GM18511 (cell line): ENCODE results near the gene ISLR.

Experiments
- ATAC-seq: cut with Tn5 transposase; IDR thresholded peaks from one replicate; pipeline ENCODE4 v1.9.1; 2021; ENCODE audit warnings: mild to moderate bottlenecking, moderate library complexity; ENCODE audit not compliant: unreplicated experiment

Gene ISLR

DNA sequence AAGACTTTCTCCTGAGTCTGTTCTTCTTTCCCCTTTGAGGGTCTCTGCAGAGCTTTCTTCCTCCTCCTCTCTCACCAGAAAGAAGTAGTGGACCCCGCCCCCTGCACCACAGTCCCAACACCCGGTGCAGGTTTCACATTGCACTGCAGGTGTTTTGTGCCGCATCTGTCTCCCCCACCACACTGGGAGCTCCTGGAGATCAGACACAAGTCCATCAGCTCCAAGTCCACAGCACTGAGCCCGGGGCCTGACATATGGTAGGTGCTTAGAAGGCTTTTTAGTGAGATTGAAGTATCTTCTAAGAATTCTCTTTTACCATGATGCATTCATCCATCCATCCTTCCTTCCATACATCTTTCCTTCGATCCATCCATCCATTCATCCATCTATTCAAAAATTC lies 19.2 kb downstream of the ISLR start:
- ATAC-seq: no peak

DNA sequence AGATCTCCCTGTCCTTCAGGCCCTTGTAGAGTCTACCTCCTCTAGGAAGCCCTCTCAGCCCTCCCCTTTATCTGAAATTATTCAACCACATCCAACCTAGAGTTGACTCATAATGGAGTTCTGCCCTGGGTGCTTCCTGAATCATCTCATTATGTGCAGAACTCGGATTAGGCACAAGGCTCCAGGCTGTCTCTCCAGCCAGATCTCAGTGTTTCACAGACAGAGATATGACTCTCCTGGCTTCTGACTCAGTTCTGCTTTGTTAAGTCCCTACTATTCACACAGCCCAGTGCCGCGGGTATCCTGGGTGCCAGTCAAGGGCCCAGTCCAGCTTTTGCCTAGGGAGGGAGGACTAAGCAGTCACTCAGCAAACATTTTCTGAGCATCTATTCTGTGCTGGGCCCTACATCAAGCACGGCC lies 19.8 kb downstream of the ISLR start:
- ATAC-seq: no peak

DNA sequence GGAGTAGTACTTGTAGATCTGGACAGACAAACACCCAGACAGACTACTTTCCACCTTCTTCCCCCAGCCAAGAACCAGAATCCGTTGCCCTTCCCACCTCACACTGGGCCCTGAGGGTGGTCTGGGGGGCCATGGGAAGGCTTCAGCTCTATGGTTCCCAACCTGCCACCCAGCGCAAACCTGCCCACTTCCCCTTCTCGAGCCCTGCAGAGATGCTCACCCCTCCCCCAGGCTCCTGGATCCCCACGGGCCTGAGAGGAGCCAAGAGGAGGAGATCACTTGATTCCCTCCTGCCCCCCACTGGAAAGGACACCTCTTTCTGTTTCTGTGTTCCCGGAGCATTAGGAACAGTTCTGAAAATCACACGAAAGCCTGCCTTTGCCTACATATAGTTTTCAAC lies 20.4 kb downstream of the ISLR start:
- no peak for ATAC-seq

DNA sequence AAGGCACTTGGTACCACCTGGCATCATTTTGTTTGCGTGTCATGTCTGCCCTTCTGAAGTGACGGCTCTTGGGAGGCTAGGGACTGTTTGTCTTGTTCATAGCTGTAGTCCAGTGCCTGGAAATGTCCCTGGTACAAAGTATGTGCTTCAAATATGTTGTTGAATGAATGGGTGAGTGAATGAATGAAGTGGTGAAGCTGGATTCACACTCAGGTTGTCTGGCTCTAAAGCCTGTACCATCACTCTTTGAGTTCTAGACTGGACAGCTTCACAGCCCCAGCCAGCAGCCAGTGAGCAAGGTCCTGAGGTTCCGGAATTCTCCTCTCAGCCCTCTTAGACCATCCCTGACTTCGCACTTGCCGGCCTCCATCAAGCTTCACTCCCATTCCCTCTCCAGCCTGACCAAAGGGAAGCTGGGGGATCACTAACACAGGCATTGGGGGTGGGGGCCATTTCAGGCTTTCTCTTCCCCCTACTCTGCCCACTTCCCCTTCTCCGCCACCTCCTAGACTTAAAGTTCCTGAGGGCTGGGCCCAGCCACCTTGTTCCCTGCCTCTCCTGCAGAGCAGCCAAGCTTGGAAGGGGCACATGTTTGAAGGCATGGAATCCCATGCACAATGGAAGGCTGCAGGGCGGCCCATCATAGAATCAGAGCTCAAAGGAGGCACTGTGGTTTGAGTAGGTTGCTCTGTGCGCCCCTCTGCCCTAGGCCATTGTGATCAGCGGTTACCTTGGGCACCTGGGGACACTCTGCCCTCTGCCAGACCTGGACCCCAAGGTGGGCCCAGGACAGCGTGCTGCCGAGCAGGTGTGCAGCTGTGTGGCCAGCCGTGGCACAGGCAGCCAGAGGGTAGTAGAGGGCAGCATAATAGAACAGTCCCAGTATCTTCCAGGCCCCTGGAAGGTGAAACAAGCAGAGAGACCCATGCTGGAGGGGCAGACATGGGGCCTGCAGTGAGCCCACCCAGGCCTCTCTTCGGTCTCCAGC lies 21.4 kb downstream of the ISLR start:
- ATAC-seq: no peak

DNA sequence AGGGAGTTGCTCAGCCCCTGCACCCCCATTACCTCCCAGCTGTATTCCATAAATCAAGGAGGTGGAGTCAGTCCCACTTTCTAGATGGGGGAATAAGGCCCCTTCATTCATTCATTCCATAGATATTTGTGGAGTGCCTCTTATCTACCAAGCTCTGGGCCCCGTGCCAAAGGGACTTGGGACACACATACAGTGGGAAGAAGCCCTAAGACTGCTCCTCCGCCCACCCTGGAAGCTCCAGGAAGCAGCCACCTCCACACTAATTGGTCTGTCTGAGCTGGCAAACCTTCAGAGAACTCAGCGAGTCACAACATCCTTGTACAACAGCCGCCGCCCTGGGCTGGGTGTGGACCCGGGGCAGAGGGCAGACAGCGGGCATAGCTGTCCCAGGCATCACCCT lies 22.7 kb downstream of the ISLR start:
- ATAC-seq: no peak

DNA sequence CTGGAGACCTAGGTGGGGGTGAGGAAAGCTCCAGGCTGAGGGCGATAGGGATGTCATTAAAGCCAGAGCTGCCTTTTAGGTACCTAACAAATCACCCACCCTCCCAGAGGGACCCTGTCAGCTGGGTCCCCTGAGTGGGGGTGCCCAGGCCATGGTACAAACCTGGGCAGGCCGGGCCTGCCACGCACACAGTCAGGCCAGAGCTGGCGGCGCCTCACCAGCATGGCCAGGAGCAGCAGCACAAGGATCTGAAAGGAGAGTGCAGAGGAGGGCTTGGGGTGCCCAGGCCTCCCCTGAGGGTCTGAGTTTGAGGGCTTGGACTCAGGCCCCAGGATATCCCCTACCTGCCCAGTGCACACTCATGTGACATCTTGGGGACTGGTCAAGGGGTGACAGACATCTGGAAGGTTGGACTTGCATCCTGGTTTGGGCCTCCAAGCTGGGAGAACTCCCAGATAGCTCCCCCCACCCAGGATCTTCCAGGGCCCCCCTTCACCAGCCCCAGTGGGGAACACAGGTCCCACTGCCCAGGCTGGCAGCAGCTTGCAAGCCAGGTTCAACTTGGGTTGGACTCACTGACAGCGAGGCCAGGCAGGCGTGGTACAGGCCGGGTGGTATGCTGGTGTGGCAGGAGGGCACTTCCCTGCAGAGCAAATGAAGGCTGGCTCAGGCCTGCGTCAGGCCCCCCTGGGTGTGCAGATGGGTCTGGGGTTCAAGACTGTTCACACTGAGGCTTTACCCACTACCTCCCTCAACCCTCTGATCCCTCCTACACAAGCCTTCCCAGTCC lies 23.9 kb downstream of the ISLR start:
- ATAC-seq: no peak

DNA sequence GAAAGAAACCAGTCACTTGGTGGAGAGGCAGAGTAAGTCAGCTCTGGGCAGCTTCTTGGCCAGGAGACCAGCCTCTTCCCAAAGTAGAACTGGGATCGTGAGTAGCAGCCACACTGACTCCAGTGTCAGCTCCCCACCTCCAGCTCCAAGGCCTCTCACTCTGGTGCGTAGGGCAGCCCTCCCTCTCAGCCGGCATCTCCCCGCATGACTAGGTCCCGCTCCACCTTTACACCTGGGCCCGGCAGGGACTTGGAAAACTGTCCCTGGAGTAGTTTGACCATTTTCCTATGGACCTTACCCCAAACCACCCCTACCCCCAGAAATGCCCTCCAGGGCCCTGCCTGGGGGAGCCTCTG lies 25.8 kb downstream of the ISLR start:
- ATAC-seq: no peak

DNA sequence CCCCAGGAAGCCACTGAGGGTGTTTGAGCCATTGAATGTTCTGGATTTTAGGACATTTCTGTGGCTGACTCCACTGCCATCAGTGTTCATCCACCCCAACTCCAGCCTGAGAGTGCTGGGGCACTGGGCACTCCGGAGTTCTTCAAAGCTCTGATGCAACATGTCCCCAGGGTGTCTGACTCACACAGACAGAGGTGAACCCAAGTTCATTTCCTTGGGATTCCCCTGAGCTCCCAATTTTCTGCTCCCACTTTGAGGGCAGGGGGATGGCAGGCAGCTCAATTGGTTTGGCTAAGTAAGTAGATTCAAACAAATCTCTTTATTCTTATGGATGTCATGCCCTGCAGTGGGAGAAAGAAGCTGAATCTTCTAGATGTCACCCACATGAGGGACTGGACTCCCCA lies 26.9 kb downstream of the ISLR start:
- ATAC-seq: no peak

DNA sequence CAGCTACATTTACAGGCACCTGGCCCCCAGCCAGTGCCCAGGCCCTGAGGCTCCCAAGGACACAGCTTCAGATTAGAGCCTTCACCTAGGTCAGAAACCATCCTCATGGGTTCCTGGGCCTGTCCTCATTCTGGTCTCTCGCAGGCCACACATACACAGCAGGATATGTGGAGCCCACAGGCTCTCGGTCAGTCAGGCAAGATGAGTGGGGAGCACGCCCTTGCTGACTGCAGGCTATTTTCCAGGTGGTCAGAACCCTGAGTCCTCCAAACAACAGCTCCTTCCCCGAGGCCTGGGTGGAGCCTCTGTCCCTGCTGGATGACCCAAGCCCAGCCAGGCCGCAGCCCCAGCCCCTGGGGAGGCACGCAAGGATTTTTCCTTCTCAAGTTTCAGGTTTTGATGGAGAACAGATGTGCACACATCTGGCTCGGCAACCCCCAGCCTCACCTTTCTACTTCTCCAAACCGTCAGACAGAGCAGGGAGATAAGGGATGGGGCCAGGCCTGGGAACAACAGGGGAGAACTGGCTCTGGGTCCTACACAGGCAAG lies 27.4 kb downstream of the ISLR start:
- no peak for ATAC-seq

DNA sequence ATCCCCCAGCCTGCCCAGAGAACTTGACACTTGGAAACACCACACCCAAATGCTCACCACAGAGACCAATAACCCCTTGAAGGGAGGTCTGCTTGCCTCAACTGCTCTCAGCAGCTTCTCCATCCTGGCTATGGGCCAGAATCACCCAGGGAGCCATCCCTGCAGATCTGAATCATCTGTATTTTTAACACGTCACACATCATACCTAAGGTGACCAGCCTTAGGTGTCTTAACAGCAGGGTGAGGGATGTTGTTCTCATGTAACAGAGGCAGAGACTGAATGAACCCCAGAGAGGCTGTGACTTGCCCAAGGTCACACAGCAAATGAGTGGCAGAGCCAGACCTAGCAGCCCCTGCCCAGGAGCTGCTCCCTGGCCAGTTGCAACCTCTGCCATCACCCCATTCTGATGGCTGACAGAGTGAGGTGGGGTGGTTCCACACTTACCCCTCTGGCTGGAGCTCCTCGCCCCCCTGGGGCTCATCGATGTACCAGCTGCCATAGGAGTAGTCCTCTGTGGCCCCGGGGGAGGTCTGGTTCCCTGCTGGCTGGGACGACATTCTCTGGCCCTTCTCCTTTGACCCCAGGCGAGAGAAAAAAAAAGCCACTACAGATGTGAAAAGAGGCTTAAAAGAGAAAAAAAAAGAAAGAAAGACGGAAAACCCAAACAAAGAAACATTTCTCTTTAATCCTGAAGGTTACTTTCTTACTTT lies 28.4 kb downstream of the ISLR start:
- no peak for ATAC-seq

DNA sequence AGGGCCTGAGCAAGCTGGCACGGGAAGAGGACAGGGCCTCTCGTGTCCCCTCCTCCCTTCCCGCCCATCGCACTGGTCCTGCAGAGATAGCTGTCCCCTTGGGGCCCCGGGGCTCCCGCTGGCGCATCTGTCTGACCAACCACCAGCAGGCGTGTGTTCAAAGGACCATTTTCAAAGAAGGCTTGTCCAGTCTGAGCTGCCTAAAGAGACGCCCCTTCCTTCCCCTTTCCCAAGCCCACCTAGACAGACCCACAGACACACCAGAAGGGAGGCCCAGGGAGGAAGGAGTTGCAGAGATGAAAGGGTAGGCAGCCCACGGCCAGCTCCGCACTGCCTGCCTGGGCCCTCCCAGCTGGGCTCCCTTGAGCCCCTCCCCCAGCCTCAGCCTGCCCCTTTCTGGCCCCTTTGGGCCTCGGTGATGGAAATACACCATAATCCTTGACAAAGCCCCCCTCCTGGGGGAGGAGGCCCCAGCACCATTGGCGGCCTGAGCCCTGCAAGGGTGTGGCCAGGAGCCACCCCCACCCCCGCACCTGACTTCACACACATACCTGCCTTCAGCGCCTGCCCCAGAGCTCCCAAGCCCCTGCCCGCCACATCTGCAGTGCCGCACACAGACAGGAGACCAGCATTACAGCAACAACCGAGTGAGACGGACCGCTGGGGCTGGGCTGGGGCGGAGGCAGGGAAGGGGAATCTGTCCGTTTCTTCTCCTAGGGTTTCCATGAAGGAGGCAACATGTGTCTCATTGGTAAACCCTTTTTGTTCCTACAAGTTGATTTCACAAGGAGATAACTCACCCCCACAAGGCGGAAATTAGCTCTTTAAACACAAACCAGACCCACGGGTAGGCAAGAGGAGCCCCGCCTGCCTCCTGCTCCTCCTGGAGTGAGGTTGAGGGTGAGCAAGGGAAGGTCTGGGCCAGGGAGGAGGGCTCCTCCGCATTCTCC lies 29.2 kb downstream of the ISLR start, which contains the start of gene STRA6:
STRA6 (minus strand) TSS at position 336 of the 950 bp plus-strand sequence. CDS start 520 bp downstream, outside the sequence.
- no peak for ATAC-seq

DNA sequence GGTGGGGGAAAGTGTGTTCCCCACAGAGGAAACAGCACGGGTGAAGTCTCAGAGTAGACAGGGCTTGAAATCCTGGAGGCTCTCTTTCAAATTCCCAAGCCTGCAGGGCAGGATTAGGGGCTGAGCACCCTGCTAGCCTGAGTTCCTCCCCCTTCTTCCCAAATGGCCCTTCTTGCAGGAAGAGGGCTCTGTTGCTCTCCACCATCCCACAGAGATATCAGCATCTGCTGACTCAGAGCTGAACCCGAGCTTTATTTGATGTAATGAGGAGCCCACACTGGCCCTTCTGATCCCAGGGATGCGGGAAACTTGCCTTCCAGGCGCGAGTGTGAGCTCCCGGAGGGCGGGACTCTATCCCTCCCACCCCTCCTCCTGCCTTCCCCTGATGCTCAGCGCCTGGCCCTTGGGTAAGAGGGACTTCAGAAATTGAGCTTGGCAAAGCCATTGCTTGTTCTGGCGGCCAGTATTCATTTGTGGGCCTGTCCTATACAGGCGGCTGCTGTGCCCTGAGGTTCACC lies 30.5 kb downstream of the ISLR start:
- ATAC-seq: no peak

DNA sequence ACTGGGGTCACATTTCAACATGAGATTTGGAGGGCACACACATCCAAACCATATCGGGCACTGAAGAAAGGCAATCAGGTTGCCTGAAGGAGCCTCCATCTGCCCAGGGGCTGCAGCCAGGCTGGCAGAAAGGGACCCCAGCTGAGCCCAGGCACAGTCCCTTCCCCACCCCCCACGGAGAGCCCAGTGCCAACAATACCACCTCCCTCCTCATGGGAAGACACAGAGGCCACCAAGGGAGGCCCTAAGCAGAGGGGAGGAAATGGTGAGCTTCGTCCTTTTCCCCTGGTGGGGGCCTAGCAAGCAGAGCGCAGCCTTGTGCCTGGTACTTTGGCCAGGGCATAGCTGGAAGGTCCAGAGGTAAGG lies 32.1 kb downstream of the ISLR start:
- ATAC-seq: no peak

DNA sequence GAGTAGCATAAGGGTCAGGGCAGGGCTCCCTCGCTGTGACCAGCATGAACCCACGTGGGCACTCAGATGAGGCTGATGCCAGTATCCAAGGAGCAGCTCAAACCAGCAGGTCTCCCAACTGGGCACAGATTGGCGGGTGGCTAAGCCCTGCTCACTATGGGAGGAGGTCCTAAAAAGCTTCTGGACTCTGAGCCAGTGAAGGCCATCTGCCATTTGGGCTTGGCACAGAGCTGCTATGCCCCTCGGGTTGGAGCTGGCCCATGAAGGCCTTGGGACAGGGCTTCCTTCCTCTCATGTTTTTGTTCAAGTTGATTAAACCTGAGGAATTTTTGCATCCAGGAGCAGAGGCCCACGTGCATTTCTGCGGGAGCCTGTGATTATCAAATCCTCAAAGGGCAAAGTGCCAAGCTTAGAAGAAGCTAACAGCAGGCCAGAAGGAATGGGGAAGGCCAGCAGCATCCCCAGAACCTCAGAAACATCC lies 33.3 kb downstream of the ISLR start:
- no peak for ATAC-seq

DNA sequence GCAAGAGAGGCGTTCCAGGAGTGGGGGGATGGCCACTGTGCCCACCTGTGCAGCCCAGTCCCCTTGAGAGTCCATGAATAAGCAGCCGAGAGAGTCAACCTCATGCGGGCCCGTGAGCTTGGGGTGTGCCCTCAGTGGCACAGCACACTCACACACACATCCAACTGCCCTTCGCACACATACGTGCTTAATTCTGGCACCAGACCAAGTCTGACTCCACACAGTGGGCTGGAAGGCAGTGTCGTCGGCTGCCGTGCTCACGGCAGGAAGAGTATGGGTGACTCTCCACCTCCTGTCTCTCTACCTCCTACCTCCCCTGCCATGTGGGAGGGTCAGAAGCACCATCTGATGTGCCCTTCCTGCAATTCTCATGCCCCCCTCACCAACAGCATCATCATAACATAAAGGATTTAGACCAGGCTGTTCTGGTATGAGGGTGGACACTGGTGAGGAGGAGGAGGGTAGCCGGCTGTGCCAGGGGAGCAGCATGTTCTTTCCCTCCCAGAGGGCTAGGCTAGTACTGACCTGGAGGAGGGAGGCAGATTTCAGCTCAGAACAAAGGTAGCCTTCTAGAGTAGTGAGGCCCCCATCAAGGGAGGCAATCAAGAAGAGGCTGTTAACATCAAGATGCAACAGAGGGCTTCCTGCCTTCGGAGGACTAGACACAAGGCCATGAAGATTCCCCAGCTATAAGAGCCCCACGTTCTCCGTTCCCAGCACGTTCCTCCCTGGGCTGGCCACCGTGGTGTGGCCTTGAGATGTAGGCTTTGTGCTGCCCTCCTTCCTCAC lies 34.3 kb downstream of the ISLR start:
- no peak for ATAC-seq

DNA sequence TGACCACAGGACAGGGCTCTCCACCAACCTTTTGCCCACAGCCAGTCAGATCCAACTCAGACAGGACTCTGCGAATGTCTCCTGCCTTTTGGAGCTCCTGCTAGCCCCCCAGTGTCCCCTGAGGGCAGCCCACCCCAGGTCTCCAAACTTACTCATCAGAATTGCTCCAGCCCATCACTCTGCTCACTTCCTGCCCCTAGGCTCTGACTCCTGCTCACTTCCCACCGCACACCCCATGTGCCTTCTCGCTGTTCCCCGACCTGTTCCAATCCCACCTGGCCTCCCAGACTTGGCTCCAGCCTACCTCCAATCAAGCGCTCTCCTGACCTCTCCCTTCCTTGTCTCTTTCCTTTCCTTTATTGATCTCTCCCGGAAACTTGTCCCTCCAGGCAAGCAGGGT lies 35.0 kb downstream of the ISLR start:
- no peak for ATAC-seq

DNA sequence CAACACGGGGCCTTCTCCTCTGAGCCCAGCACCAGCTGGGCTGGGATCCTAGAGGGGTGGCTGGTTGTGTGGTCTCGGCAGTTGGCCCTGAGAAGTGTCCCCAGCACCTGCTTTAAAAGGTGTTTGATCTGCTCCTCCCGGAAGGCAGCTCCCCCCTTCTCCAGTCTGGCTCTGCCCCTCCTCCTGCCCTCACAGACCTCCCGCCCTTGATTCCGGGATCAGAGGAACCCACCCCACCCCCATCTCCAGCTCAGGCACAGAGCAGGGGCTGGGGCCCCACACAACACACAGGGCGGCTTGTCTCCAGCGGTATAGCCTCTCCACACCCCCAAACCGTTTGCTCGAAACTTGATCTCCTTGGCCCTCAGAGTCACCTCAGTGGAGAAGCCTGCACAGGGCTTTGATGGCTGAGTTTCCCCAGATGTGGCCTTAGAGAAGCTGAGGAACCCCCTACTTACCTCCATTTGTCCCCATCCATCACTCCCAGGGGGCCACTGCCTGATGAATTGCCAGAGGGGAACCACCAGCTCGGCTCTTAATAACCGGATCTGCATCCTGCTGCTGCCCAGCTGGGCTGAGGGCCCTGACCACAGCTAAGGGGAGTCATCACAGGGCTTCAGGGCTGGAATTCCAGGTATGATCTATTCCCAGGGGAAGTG lies 35.5 kb downstream of the ISLR start:
- no peak for ATAC-seq

DNA sequence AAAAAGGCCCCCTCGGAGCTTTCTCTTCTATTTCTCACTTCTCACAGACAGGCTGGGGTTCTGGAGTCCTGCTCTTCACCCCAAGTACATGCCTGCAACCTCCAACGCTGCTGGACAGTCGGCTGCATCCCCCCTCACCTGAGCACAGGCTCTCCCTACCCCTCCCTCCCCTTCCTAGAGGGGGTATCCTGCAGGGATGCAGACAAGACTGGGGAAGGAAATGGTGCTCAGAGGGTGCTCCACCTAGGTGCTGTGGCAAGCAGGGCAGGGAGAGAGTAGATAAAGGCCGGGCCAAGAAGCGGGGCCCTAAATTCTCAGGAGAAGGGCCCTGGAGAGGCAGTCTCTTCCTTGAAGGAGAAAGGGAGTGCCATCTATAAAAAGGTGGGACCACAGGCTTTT lies 36.0 kb downstream of the ISLR start:
- ATAC-seq: no peak
